Ovary (tissue), 9 donors: ENCODE measurements around the gene BAX. TPM values are rescaled to one million over a fixed set of nuclear protein-coding genes. Genes with fewer than 3 reads are reported as not detected.

Experiments used
- DNase-seq, 5 donors: peaks; one replicate each; pipeline ENCODE4 v3.0.0-alpha.2; 2019 to 2020
- H3K27ac ChIP-seq, 2 donors: fragments of 200-600 bp; one replicate each; pipeline versions ENCODE4 v1.5.1 to v1.8.0; 2019 to 2022
- H3K27me3 ChIP-seq: fragments of 200-600 bp; one replicate; pipeline ENCODE4 v1.8.0; 2022
- H3K36me3 ChIP-seq: fragments of 200-600 bp; sonication (generic); one replicate; pipeline ENCODE4 v1.5.1; 2019
- H3K4me1 ChIP-seq: one replicate; pipeline ENCODE4 v1.8.1; 2013; ENCODE audit warnings: mild to moderate bottlenecking, moderate library complexity; ENCODE audit not compliant: insufficient read depth
- H3K4me3 ChIP-seq: fragments of 200-600 bp; sonication (generic); one replicate; pipeline ENCODE4 v1.5.1; 2017
- H3K9me3 ChIP-seq, 2 donors: fragments of 200-600 bp in 1 of 2; sonication (generic) in 1 of 2; one replicate each; pipeline versions ENCODE4 v1.5.1 to v1.8.1; 2013 to 2019; ENCODE audit warnings: mild to moderate bottlenecking in 1 of 2, moderate library complexity in 1 of 2
- CTCF ChIP-seq, 3 donors: fragments of 450-650 bp in 2 of 3; fragments of 200-600 bp in 1 of 3; IDR thresholded peaks; one replicate each; pipeline versions ENCODE4 v1.5.1 to v1.8.0; 2016 to 2022; ENCODE audit warnings: antibody characterized with exemption in 3 of 3, mild to moderate bottlenecking in 1 of 3
- EP300 ChIP-seq: sonication (generic); formaldehyde crosslinking; IDR thresholded peaks from one replicate; pipeline ENCODE4 v1.6.1; 2017; ENCODE audit warnings: antibody characterized with exemption
- POLR2A ChIP-seq: fragments of 450-650 bp; IDR thresholded peaks from one replicate; pipeline ENCODE4 v1.6.1; 2017; ENCODE audit warnings: antibody characterized with exemption, mild to moderate bottlenecking, moderate library complexity
- WGBS, 3 donors: extraction: QIAGEN DNeasy Blood & Tissue Kit in 1 of 3; methylation state at CpG; one replicate each; pipeline versions ENCODE4 v1.1.5 to v1.1.7; 2013 to 2017; 5-methylcytosine and 5-hydroxymethylcytosine counted together
- intact Hi-C, 4 donors: fragments of 100-400 bp; cut with DNase I; formaldehyde crosslinking; loops; one replicate each; pipeline versions ENCODE4 v1.11.0 to v1.15.1; 2022 to 2023
- polyA plus RNA-seq, 2 donors: library from polyadenylated mRNA; stranded (reverse); fragments of 200-250 nt in 1 of 2; fragments of 350-450 nt in 1 of 2; fragmentation: Illumina TruSeq in 1 of 2; extraction: RNeasy Lipid Tissue Mini Kit (QIAGEN cat#74804) in 1 of 2; gene quantifications; one replicate each; pipeline ENCODE4 v1.2.3, GENCODE V29; 2013 to 2014
- total RNA-seq, 7 donors: library from RNA; depleted of rRNA in 2 of 7; stranded (reverse); fragments of >200 nt in 2 of 7; fragmentation: NEBNext Ultra II Directional in 3 of 7; extraction: Animal tissue kit (Norgen Biotek cat#: 25700) in 3 of 7; gene quantifications; one replicate each; pipeline versions ENCODE4 v1.1.0 to v1.2.4, GENCODE V29; 2016 to 2023
- donor health status: DM: no; HTN: no; CAD: no; lungs with moderate emphysema.
- donor health status: DM: no; HTN: no; CAD: no.
- donor health status: Bipolar disorder and iron deficiency.
- donor health status: DM: yes; HTN: yes; CAD: no.
- donor health status: DM: no; HTN: no; CAD: no.
- donor health status: DM: yes; HTN: yes; CAD: no.

BAX gene
- total and polyA plus RNA-seq, 9 donors, result 10.6 to 57.7 (median 45.9) TPM

GRCh38 chr19:48992581-48993174, 38.0 kb downstream of the BAX start:
- Histone ChIP-seq H3K9me3 (no peaks in the 10 kb centered on the region), H3K27me3 (no peaks in the 10 kb centered on the region), H3K4me1 (peaks cover 16% of the 10 kb centered on the region), H3K27ac (peak overlapping the region; percentile 83 to 86), H3K4me3 (peak overlapping the region; percentile 78), H3K36me3 (no peaks in the 10 kb centered on the region)
- WGBS, 3 donors, result 0 to 1% (median 1%) methylated on average over 18 to 20 of the region's 20 CpGs
- intact Hi-C loops, result no loop called here
- peak in 2 of 5 donors; percentile 39 to 54 for DNase-seq
- no peak for TF ChIP-seq EP300
- no peak for TF ChIP-seq CTCF (IDR thresholded peaks at IDR 0.05)
- TF ChIP-seq POLR2A, result no peak

GRCh38 chr19:48993175-48994034, 38.7 kb downstream of the BAX start, which contains the start of the genes GYS1 and RUVBL2:
GYS1 (minus strand) TSS chr19:48993309; CDS start chr19:48993112, 197 bp downstream.
RUVBL2 (plus strand) TSS chr19:48993887; CDS start chr19:48993912, 25 bp downstream.
- Histone ChIP-seq H3K27ac (peak within 1 kb of the TSS; percentile 83 to 86), H3K36me3 (no peaks in the 10 kb centered on the region), H3K4me1 (peaks cover 16% of the 10 kb centered on the region), H3K9me3 (no peaks in the 10 kb centered on the region), H3K27me3 (no peaks in the 10 kb centered on the region), H3K4me3 (peak within 1 kb of the TSS; percentile 78)
- WGBS, 3 donors, result 0 to 1% (median 0%) methylated on average over 40 to 56 of the region's 56 CpGs
- intact Hi-C loops, result no loop called here
- TF ChIP-seq CTCF (IDR thresholded peaks at IDR 0.05) (peak; percentile 95 to 100 (median 100)), EP300 (peak; percentile 62), POLR2A (peak; percentile 90)
- DNase-seq, result peak; percentile 99 to 100 (median 99)

- H3K9me3 ChIP-seq, result no peaks in the 10 kb centered on the region
- H3K4me3 ChIP-seq, result peak overlapping the region; percentile 78
- no peaks in the 10 kb centered on the region for H3K27me3 ChIP-seq
- TF ChIP-seq POLR2A (no peak), CTCF (IDR thresholded peaks at IDR 0.05) (no peak), EP300 (no peak)
- 0 to 2% (median 1%) methylated on average over 12 to 13 of the region's 13 CpGs for WGBS, 3 donors
- no peak for DNase-seq
- H3K27ac ChIP-seq, result peak overlapping the region; percentile 83 to 86
- H3K36me3 ChIP-seq, result no peaks in the 10 kb centered on the region
- H3K4me1 ChIP-seq, result peaks cover 16% of the 10 kb centered on the region
- intact Hi-C loops, result no loop called here
Measured at GRCh38 chr19:48994035-48994386, 39.3 kb downstream of the BAX start.

- TF ChIP-seq EP300 (no peak), CTCF (IDR thresholded peaks at IDR 0.05) (no peak), POLR2A (no peak)
- Histone ChIP-seq H3K27me3 (no peaks in the 10 kb centered on the region), H3K4me3 (no peak overlapping the region), H3K36me3 (no peaks in the 10 kb centered on the region), H3K27ac (no peak overlapping the region), H3K4me1 (peaks cover 4% of the 10 kb centered on the region), H3K9me3 (no peaks in the 10 kb centered on the region)
- intact Hi-C loops, result no loop called here
- WGBS, 3 donors, result 75 to 83% (median 78%) methylated on average over 5 of the region's 5 CpGs
- DNase-seq, result no peak
Measured at GRCh38 chr19:48997972-48998371, 43.3 kb downstream of the BAX start.
